ENCODE data around the gene IMPDH1. TPM values are rescaled to one million over a fixed set of nuclear protein-coding genes. Genes with fewer than 3 reads are reported as not detected.

The IMPDH1 gene
- total and polyA plus RNA-seq, 9 of the 15 experiments (the other 6 are each of a cell fraction or from before 2014, with no cell fraction given), result 0.80 to 118 (median 64.3) TPM

- TF ChIP-seq ZNF354B (CRISPR knock-in tag; IDR thresholded peaks at IDR 0.05), result no peak
- peak; percentile 99 for TF ChIP-seq ZBTB11 (CRISPR knock-in tag; IDR thresholded peaks at IDR 0.05)
- peak; percentile 86 for TF ChIP-seq ETS1 (conservative IDR thresholded peaks at IDR 0.05; ENCODE audit: control insufficient read depth, low read depth, low read length)
- TF ChIP-seq PHB2 (IDR thresholded peaks at IDR 0.05; ENCODE audit: low read depth), result no peak
- TF ChIP-seq ZNF282 (CRISPR knock-in tag; IDR thresholded peaks at IDR 0.05), result peak; percentile 92; the same call in 1 of the 2 replicates
- TF ChIP-seq NCOR1 (IDR thresholded peaks at IDR 0.05), result no peak
- no peak for TF ChIP-seq BRD9 (IDR thresholded peaks at IDR 0.05; ENCODE audit: low read depth, partially characterized antibody)
- no peak for TF ChIP-seq HINFP (tag; conservative IDR thresholded peaks at IDR 0.05; ENCODE audit: low read depth)
- no peak for TF ChIP-seq ZNF584 (CRISPR knock-in tag; IDR thresholded peaks at IDR 0.05; ENCODE audit: low read depth)
- no peak for TF ChIP-seq WHSC1 (IDR thresholded peaks at IDR 0.05; ENCODE audit: low read length)
- TF ChIP-seq RAD51 (IDR thresholded peaks at IDR 0.05; ENCODE audit: borderline replicate concordance, low read depth), result peak; percentile 38; the same call in 1 of the 2 replicates
- peak; percentile 69 for TF ChIP-seq FIP1L1 (IDR thresholded peaks at IDR 0.05; ENCODE audit: low read depth, low read length, poor library complexity, severe bottlenecking)
- 0 out of 2 replicates have a peak, but pooled peaks have one; percentile 41 for TF ChIP-seq SPI1 (IDR thresholded peaks at IDR 0.05; ENCODE audit: borderline replicate concordance, low read depth, low read length)
- peak in 1 of 2 experiments; percentile 11; a peak in 1 of 4 replicates for TF ChIP-seq RAD21 (CRISPR knock-in tag; conservative IDR thresholded peaks at IDR 0.05 in 1 of 2, IDR thresholded peaks at IDR 0.05 in 1 of 2)
- no peak for TF ChIP-seq HDAC6 (IDR thresholded peaks at IDR 0.05; ENCODE audit: low read depth, low read length)
- peak in 1 of 2 experiments; percentile 85; a peak in 2 of 4 replicates for TF ChIP-seq FOXA3 (CRISPR knock-in tag; conservative IDR thresholded peaks at IDR 0.05 in 1 of 2, IDR thresholded peaks at IDR 0.05 in 1 of 2)
- TF ChIP-seq ILF3 (IDR thresholded peaks at IDR 0.05; ENCODE audit: borderline replicate concordance), result no peak
Observed at GRCh38 chr7:128343554-128344430, 66.0 kb downstream of the IMPDH1 start, which contains the start of gene RBM28 (continued).
